Measurements from ENCODE around the gene RPS25.

- TF ChIP-seq PATZ1 (CRISPR knock-in tag; IDR thresholded peaks at IDR 0.05; ENCODE audit: borderline replicate concordance) (no peak), ZFP30 (CRISPR knock-in tag; IDR thresholded peaks at IDR 0.05) (no peak), ARNTL (CRISPR knock-in tag; IDR thresholded peaks at IDR 0.05; ENCODE audit: borderline replicate concordance, low read depth) (no peak), GLIS3 (CRISPR knock-in tag; IDR thresholded peaks at IDR 0.05) (no peak)
Measured at GRCh38 chr11:119046489-119046888, 28.3 kb upstream of the RPS25 start.

Measured in SK-N-SH treated with all-trans-retinoic acid at 6 μM for 48 hours (cell line).